ENCODE results near the gene RPLP2.

The RPLP2 gene

GRCh38 chr11:803770-804598 is 5.8 kb upstream of the RPLP2 start:
- peaks cover 0 to 43% (median 23%) of the 10 kb centered on the region in 5 donors for H3K36me3 ChIP-seq (ENCODE audit: control insufficient read depth in 5 of 5, insufficient read depth in 5 of 5, low read length in 5 of 5)
- peak overlapping the region in 3 of 5 donors; percentile 33 to 73 (median 64) for H3K9ac ChIP-seq (ENCODE audit: low read length in 5 of 5)
- no peaks in the 10 kb centered on the region for H3K27me3 ChIP-seq (ENCODE audit: control insufficient read depth in 5 of 5, insufficient read depth in 4 of 5, low read length in 5 of 5)
- H3K4me3 ChIP-seq (ENCODE audit: low read depth in 1 of 5, low read length in 5 of 5) = peak overlapping the region in 3 of 5 donors; percentile 56 to 71 (median 63)
- peaks cover 2 to 25% (median 23%) of the 10 kb centered on the region in 5 donors for H3K4me1 ChIP-seq (ENCODE audit: control insufficient read depth in 5 of 5, insufficient read depth in 5 of 5, low read length in 5 of 5)
- H3K27ac ChIP-seq (ENCODE audit: low read depth, low read length) = no peak overlapping the region
- H3K9me3 ChIP-seq (ENCODE audit: control insufficient read depth in 5 of 5, low read length in 5 of 5) = no peaks in the 10 kb centered on the region

- H3K9ac ChIP-seq (ENCODE audit: low read length in 5 of 5) = peak overlapping the region in 4 of 5 donors; percentile 33 to 73 (median 66)
- H3K27ac ChIP-seq (ENCODE audit: low read depth, low read length) = no peak overlapping the region
- peaks cover 2 to 27% (median 25%) of the 10 kb centered on the region in 5 donors for H3K4me1 ChIP-seq (ENCODE audit: control insufficient read depth in 5 of 5, insufficient read depth in 5 of 5, low read length in 5 of 5)
Measured at GRCh38 chr11:804599-804964, 5.2 kb upstream of the RPLP2 start.

GRCh38 chr11:808427-809286 is 1.1 kb upstream of the RPLP2 start:
- Histone ChIP-seq H3K9me3 (ENCODE audit: control insufficient read depth in 5 of 5, low read length in 5 of 5) (no peaks in the 10 kb centered on the region), H3K36me3 (ENCODE audit: control insufficient read depth in 5 of 5, insufficient read depth in 5 of 5, low read length in 5 of 5) (peaks cover 0 to 28% (median 26%) of the 10 kb centered on the region in 5 donors), H3K27me3 (ENCODE audit: control insufficient read depth in 5 of 5, insufficient read depth in 4 of 5, low read length in 5 of 5) (no peaks in the 10 kb centered on the region), H3K4me1 (ENCODE audit: control insufficient read depth in 5 of 5, insufficient read depth in 5 of 5, low read length in 5 of 5) (peaks cover 11 to 61% (median 58%) of the 10 kb centered on the region in 5 donors), H3K9ac (ENCODE audit: low read length in 5 of 5) (peak overlapping the region; percentile 57 to 99 (median 94)), H3K4me3 (ENCODE audit: low read depth in 1 of 5, low read length in 5 of 5) (peak overlapping the region; percentile 84 to 95 (median 93)), H3K27ac (ENCODE audit: low read depth, low read length) (peak overlapping the region; percentile 92)

More at GRCh38 chr11:804599-804964, 5.2 kb upstream of the RPLP2 start:
- H3K27me3 ChIP-seq (ENCODE audit: control insufficient read depth in 5 of 5, insufficient read depth in 4 of 5, low read length in 5 of 5) = no peaks in the 10 kb centered on the region
- peak overlapping the region; percentile 35 to 71 (median 56) for H3K4me3 ChIP-seq (ENCODE audit: low read depth in 1 of 5, low read length in 5 of 5)
- H3K36me3 ChIP-seq (ENCODE audit: control insufficient read depth in 5 of 5, insufficient read depth in 5 of 5, low read length in 5 of 5) = peaks cover 0 to 37% (median 21%) of the 10 kb centered on the region in 5 donors
- no peaks in the 10 kb centered on the region for H3K9me3 ChIP-seq (ENCODE audit: control insufficient read depth in 5 of 5, low read length in 5 of 5)

GRCh38 chr11:810040-810567 is 337 bp downstream of the RPLP2 start:
- Histone ChIP-seq H3K9ac (ENCODE audit: low read length in 5 of 5) (peak overlapping the region; percentile 84 to 99 (median 94)), H3K27me3 (ENCODE audit: control insufficient read depth in 5 of 5, insufficient read depth in 4 of 5, low read length in 5 of 5) (no peaks in the 10 kb centered on the region), H3K9me3 (ENCODE audit: control insufficient read depth in 5 of 5, low read length in 5 of 5) (no peaks in the 10 kb centered on the region), H3K4me3 (ENCODE audit: low read depth in 1 of 5, low read length in 5 of 5) (peak overlapping the region; percentile 84 to 95 (median 89)), H3K4me1 (ENCODE audit: control insufficient read depth in 5 of 5, insufficient read depth in 5 of 5, low read length in 5 of 5) (peaks cover 11 to 55% (median 54%) of the 10 kb centered on the region in 5 donors), H3K36me3 (ENCODE audit: control insufficient read depth in 5 of 5, insufficient read depth in 5 of 5, low read length in 5 of 5) (peaks cover 0 to 32% (median 27%) of the 10 kb centered on the region in 5 donors), H3K27ac (ENCODE audit: low read depth, low read length) (peak overlapping the region; percentile 92)

- peak overlapping the region; percentile 84 to 95 (median 89) for H3K4me3 ChIP-seq (ENCODE audit: low read depth in 1 of 5, low read length in 5 of 5)
- H3K4me1 ChIP-seq (ENCODE audit: control insufficient read depth in 5 of 5, insufficient read depth in 5 of 5, low read length in 5 of 5) = peaks cover 11 to 64% (median 63%) of the 10 kb centered on the region in 5 donors
- no peaks in the 10 kb centered on the region for H3K27me3 ChIP-seq (ENCODE audit: control insufficient read depth in 5 of 5, insufficient read depth in 4 of 5, low read length in 5 of 5)
- no peaks in the 10 kb centered on the region for H3K9me3 ChIP-seq (ENCODE audit: control insufficient read depth in 5 of 5, low read length in 5 of 5)
- H3K36me3 ChIP-seq (ENCODE audit: control insufficient read depth in 5 of 5, insufficient read depth in 5 of 5, low read length in 5 of 5) = peaks cover 0 to 32% (median 27%) of the 10 kb centered on the region in 5 donors
- H3K9ac ChIP-seq (ENCODE audit: low read length in 5 of 5) = peak overlapping the region; percentile 84 to 99 (median 94)
- peak overlapping the region; percentile 92 for H3K27ac ChIP-seq (ENCODE audit: low read depth, low read length)
Measured at GRCh38 chr11:811446-812245, 1.9 kb downstream of the RPLP2 start.

GRCh38 chr11:812390-812789 is 2.6 kb downstream of the RPLP2 start:
- Histone ChIP-seq H3K4me3 (ENCODE audit: low read depth in 1 of 5, low read length in 5 of 5) (peak overlapping the region in 3 of 5 donors; percentile 84 to 95 (median 89)), H3K27me3 (ENCODE audit: control insufficient read depth in 5 of 5, insufficient read depth in 4 of 5, low read length in 5 of 5) (no peaks in the 10 kb centered on the region), H3K9me3 (ENCODE audit: control insufficient read depth in 5 of 5, low read length in 5 of 5) (no peaks in the 10 kb centered on the region), H3K9ac (ENCODE audit: low read length in 5 of 5) (peak overlapping the region in 3 of 5 donors; percentile 39 to 99 (median 89)), H3K4me1 (ENCODE audit: control insufficient read depth in 5 of 5, insufficient read depth in 5 of 5, low read length in 5 of 5) (peaks cover 11 to 64% (median 63%) of the 10 kb centered on the region in 5 donors), H3K27ac (ENCODE audit: low read depth, low read length) (peak overlapping the region; percentile 92), H3K36me3 (ENCODE audit: control insufficient read depth in 5 of 5, insufficient read depth in 5 of 5, low read length in 5 of 5) (peaks cover 0 to 32% (median 27%) of the 10 kb centered on the region in 5 donors)

- H3K9ac ChIP-seq (ENCODE audit: low read length in 5 of 5) = peak overlapping the region in 3 of 5 donors; percentile 17 to 99 (median 89)
- peak overlapping the region in 2 of 5 donors; percentile 1 to 3 for H3K4me3 ChIP-seq (ENCODE audit: low read depth in 1 of 5, low read length in 5 of 5)
- no peaks in the 10 kb centered on the region for H3K9me3 ChIP-seq (ENCODE audit: control insufficient read depth in 5 of 5, low read length in 5 of 5)
- peak overlapping the region; percentile 92 for H3K27ac ChIP-seq (ENCODE audit: low read depth, low read length)
- H3K27me3 ChIP-seq (ENCODE audit: control insufficient read depth in 5 of 5, insufficient read depth in 4 of 5, low read length in 5 of 5) = no peaks in the 10 kb centered on the region
- H3K4me1 ChIP-seq (ENCODE audit: control insufficient read depth in 5 of 5, insufficient read depth in 5 of 5, low read length in 5 of 5) = peaks cover 11 to 66% (median 64%) of the 10 kb centered on the region in 5 donors
- H3K36me3 ChIP-seq (ENCODE audit: control insufficient read depth in 5 of 5, insufficient read depth in 5 of 5, low read length in 5 of 5) = peaks cover 0 to 32% (median 27%) of the 10 kb centered on the region in 5 donors
Measured at GRCh38 chr11:813072-813455, 3.3 kb downstream of the RPLP2 start.

GRCh38 chr11:813456-814096 is 3.8 kb downstream of the RPLP2 start:
- peak overlapping the region in 1 of 5 donors; percentile 4 for H3K4me3 ChIP-seq (ENCODE audit: low read depth in 1 of 5, low read length in 5 of 5)
- H3K9me3 ChIP-seq (ENCODE audit: control insufficient read depth in 5 of 5, low read length in 5 of 5) = no peaks in the 10 kb centered on the region
- peaks cover 12 to 67% (median 64%) of the 10 kb centered on the region in 5 donors for H3K4me1 ChIP-seq (ENCODE audit: control insufficient read depth in 5 of 5, insufficient read depth in 5 of 5, low read length in 5 of 5)
- peak overlapping the region in 3 of 5 donors; percentile 47 to 99 (median 89) for H3K9ac ChIP-seq (ENCODE audit: low read length in 5 of 5)
- H3K27me3 ChIP-seq (ENCODE audit: control insufficient read depth in 5 of 5, insufficient read depth in 4 of 5, low read length in 5 of 5) = no peaks in the 10 kb centered on the region
- peaks cover 0 to 32% (median 27%) of the 10 kb centered on the region in 5 donors for H3K36me3 ChIP-seq (ENCODE audit: control insufficient read depth in 5 of 5, insufficient read depth in 5 of 5, low read length in 5 of 5)
- H3K27ac ChIP-seq (ENCODE audit: low read depth, low read length) = peak overlapping the region; percentile 92

All from subcutaneous abdominal adipose tissue (tissue), 5 donors.